Calu3 (cell line): ENCODE results near the gene TIMP2. TPM values are rescaled to one million over a fixed set of nuclear protein-coding genes. Genes with fewer than 3 reads are reported as not detected.

Experiments used
- BruUV-seq: library from RNA; stranded (reverse); fragments of 400-500 nt; replicated peaks from 2 replicates; lab custom pipeline; 2021; lab: Mats Ljungman, UMichigan
- CTCF ChIA-PET: fragments of 300-600 bp; sonication (Branson Sonifier 250); formaldehyde crosslinking; loops from one replicate; lab custom pipeline; 2022; ENCODE audit warnings: antibody characterized with exemption; lab: Charles Lee
- DNase-seq: peaks from one replicate; pipeline ENCODE4 v3.0.0; 2022
- H3K27ac Mint-ChIP-seq: one replicate; pipeline ENCODE4 v1.8.0; 2022; ENCODE audit warnings: mixed read lengths; ENCODE audit not compliant: unreplicated experiment
- H3K27me3 Mint-ChIP-seq: one replicate; pipeline ENCODE4 v1.8.0; 2022; ENCODE audit warnings: mixed read lengths; ENCODE audit not compliant: unreplicated experiment
- H3K36me3 Mint-ChIP-seq: one replicate; pipeline ENCODE4 v1.8.0; 2022; ENCODE audit warnings: mild to moderate bottlenecking, moderate library complexity, mixed read lengths; ENCODE audit not compliant: insufficient read depth, unreplicated experiment
- H3K4me1 Mint-ChIP-seq: one replicate; pipeline ENCODE4 v1.8.0; 2022; ENCODE audit warnings: mild to moderate bottlenecking, low read depth, mixed read lengths; ENCODE audit not compliant: unreplicated experiment
- H3K4me3 Mint-ChIP-seq: one replicate; pipeline ENCODE4 v1.8.0; 2022; ENCODE audit warnings: mild to moderate bottlenecking, low read depth, moderate library complexity, mixed read lengths; ENCODE audit not compliant: unreplicated experiment
- H3K9me3 Mint-ChIP-seq: one replicate; pipeline ENCODE4 v1.8.0; 2022; ENCODE audit warnings: low read depth, mixed read lengths; ENCODE audit not compliant: unreplicated experiment
- intact Hi-C: fragments of 100-400 bp; cut with micrococcal nuclease; formaldehyde crosslinking; loops from one replicate; pipeline ENCODE4 v1.10.0; 2022; ENCODE audit not compliant: unreplicated experiment
- total RNA-seq: library from RNA; stranded (reverse); gene quantifications from 2 replicates; pipeline ENCODE4 v1.2.3, GENCODE V29; 2022
- TF ChIP-seq, protein P1 (sequence below): fragments of 200-600 bp; IDR thresholded peaks from one replicate; pipeline ENCODE4 v1.8.0; 2022; ENCODE audit warnings: antibody characterized with exemption; ENCODE audit not compliant: unreplicated experiment

The TIMP2 gene
- total RNA-seq, 1 experiment from 2014 or later: 246 TPM

- intact Hi-C loops: no loop called here
- Mint-ChIP-seq H3K27ac (no peak overlapping the region), H3K4me3 (no peak overlapping the region), H3K9me3 (no peaks in the 10 kb centered on the region), H3K4me1 (peaks cover 83% of the 10 kb centered on the region), H3K27me3 (no peaks in the 10 kb centered on the region), H3K36me3 (peaks cover 44% of the 10 kb centered on the region)
- TF ChIP-seq, protein P1, sequence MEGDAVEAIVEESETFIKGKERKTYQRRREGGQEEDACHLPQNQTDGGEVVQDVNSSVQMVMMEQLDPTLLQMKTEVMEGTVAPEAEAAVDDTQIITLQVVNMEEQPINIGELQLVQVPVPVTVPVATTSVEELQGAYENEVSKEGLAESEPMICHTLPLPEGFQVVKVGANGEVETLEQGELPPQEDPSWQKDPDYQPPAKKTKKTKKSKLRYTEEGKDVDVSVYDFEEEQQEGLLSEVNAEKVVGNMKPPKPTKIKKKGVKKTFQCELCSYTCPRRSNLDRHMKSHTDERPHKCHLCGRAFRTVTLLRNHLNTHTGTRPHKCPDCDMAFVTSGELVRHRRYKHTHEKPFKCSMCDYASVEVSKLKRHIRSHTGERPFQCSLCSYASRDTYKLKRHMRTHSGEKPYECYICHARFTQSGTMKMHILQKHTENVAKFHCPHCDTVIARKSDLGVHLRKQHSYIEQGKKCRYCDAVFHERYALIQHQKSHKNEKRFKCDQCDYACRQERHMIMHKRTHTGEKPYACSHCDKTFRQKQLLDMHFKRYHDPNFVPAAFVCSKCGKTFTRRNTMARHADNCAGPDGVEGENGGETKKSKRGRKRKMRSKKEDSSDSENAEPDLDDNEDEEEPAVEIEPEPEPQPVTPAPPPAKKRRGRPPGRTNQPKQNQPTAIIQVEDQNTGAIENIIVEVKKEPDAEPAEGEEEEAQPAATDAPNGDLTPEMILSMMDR: no peak
- BruUV-seq: no TSS peak
- CTCF ChIA-PET: no interaction called here
- DNase-seq: no peak
These were observed 6.2 kb downstream of the TIMP2 start for GRCh38 chr17:78918979-78919378.

GRCh38 chr17:78917451-78918275, 7.5 kb downstream of the TIMP2 start:
- no peak for DNase-seq
- intact Hi-C loops: no loop called here
- BruUV-seq: no TSS peak
- Mint-ChIP-seq H3K27me3 (no peaks in the 10 kb centered on the region), H3K27ac (no peak overlapping the region), H3K4me3 (no peak overlapping the region), H3K9me3 (no peaks in the 10 kb centered on the region), H3K36me3 (peaks cover 36% of the 10 kb centered on the region), H3K4me1 (peaks cover 71% of the 10 kb centered on the region)
- TF ChIP-seq, protein P1: no peak
- CTCF ChIA-PET: interaction anchor here (1.0 kb wide), 1 partner anchor 23 kb away, joined by 3 read pairs; no protein-coding TSS in a partner anchor

- Mint-ChIP-seq H3K4me1 (peaks cover 62% of the 10 kb centered on the region), H3K27ac (peak overlapping the region; percentile 45), H3K4me3 (peak overlapping the region; percentile 9), H3K36me3 (peaks cover 35% of the 10 kb centered on the region), H3K9me3 (no peaks in the 10 kb centered on the region), H3K27me3 (no peaks in the 10 kb centered on the region)
- CTCF ChIA-PET: interaction anchor here (0.6 kb wide), 1 partner anchor 183 kb away, joined by 3 read pairs; no protein-coding TSS in a partner anchor
- DNase-seq: peak; percentile 50
- BruUV-seq: no TSS peak
- intact Hi-C loops: no loop called here
- TF ChIP-seq, protein P1: no peak
These were observed 9.1 kb downstream of the TIMP2 start for GRCh38 chr17:78915872-78916632.

- H3K27ac Mint-ChIP-seq: no peak overlapping the region
- peaks cover 31% of the 10 kb centered on the region for H3K36me3 Mint-ChIP-seq
- peaks cover 50% of the 10 kb centered on the region for H3K4me1 Mint-ChIP-seq
- CTCF ChIA-PET: interaction anchor here (0.8 kb wide), 1 partner anchor 14 kb away, joined by 4 read pairs; no protein-coding TSS in a partner anchor
- intact Hi-C loops: no loop called here
- no peaks in the 10 kb centered on the region for H3K27me3 Mint-ChIP-seq
- no peaks in the 10 kb centered on the region for H3K9me3 Mint-ChIP-seq
- no TSS peak for BruUV-seq
- DNase-seq: no peak
- TF ChIP-seq, protein P1: no peak
- no peak overlapping the region for H3K4me3 Mint-ChIP-seq
These were observed 12.1 kb downstream of the TIMP2 start for GRCh38 chr17:78913115-78913514.
